ENCODE measurements around the gene LGALS7.
A peak's percentile ranks its signal among the peaks of the same experiment; 100 is the strongest.

LGALS7 gene

DNA sequence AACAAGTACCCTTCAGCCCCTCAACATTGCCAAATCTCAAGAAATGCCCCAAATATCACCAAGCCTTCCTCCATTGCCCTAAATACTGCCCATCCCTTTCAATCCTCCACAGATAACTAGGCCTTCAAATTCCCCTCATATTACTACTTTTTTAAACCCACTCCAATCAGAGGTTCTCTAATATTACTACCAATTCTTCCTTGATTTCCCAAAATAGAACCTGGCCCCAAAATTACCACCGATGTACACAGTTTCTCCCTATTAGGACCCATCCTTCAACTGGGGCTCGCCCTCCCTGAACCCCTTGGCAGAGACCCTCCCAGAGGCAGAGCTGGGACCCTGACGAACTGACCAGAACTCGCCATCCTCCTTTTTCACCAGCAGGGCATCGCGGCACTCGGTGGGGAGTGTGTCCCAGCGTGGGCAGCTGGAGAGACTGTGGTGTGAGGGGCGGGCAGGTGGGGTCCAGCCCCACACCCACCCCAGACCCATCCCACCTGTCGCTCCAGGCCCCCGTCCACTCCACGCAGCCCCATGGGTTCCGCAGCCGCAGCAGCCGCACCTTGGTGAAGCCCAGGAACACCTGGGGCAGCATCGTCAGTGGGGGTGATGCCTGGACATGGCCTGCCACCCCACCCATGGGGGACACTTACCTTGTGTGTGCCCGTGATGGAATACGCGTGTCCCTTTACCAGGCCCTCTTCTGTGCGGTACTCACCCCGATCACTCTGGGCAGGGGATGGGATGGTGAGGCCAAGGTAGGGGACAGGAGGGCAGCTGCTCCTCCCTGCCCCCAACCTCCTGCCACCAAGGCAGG, 35.2 kb downstream of the LGALS7 start:
- DNase-seq, result no peak

DNA sequence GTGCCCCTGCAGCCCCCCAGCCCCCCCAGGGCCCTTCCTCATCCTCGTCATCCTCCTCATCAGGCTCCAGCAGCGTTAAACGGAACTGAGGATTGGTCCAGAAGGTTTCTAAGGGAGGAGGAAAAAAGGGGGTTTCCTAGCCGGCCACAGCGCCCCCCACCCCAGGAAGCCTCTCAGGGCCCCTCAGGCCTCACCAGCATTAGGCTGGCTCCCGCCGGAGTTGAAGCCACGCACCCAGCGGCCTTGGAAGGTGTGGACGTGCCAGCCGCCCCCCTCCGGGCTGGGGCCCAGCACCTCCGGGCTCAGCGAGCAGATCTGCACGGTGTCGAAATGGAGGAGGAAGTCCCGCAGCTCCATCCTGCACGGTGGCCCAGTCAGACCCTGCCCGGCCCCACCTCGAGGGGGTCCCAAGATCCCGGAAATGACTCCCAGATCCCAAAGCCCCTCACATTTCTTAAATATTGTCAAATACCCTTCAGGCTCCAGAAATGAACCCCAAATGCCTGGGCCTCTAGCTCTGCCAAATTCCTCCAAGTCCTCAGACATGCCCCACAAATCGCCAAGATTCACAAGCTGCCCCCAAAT, 35.9 kb downstream of the LGALS7 start:
- peak in 2 of 6 experiments; percentile 23 to 30 for DNase-seq

DNA sequence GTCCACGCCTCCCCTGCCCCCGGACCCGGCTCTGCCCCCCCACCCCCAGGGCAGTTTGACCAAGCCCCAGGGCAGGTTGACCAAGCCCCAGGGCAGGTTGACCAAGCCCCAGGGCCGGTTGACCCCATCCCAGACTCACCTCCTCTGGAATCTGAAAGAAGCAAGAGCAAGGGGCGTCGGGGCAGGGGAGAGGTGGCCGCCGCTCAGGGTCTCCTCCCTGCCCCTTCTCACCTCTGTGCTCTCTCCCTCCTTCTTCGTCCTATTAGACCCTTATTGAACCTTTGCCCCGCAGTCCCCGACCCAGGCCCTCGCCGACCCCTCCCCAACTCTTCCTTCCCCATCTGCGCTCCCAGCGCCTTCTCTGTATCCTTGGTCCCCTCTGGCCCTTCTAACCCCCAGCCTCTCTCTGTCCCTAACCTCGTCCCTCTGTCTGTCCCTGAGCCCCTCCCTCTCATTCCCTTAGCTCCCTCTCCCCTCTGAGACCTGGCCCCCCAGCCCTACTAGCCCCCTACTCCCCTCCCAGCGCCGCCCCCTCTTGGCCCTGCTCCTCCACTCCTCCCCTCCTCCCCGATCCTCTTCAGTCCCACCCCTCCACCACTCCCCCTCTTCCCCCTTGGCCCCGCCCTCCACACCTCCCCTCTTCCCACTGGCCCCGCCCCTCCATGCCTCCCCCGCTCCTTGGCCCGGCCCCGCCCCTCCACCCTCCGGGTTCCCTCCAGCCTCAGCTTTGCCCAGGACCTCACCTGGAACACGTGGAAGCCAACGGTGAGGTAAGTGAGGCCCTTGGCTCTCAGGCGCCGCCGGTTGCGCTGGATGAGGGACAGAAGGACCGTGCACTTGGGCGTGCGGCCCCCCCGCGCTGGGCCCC, 36.7 kb downstream of the LGALS7 start:
- peak in 5 of 6 experiments; percentile 30 to 56 (median 45) for DNase-seq

- DNase-seq, result peak in 5 of 6 experiments; percentile 17 to 49 (median 36)
These were observed 37.3 kb downstream of the LGALS7 start for GRCh38 chr19:38736036-38736412.

DNA sequence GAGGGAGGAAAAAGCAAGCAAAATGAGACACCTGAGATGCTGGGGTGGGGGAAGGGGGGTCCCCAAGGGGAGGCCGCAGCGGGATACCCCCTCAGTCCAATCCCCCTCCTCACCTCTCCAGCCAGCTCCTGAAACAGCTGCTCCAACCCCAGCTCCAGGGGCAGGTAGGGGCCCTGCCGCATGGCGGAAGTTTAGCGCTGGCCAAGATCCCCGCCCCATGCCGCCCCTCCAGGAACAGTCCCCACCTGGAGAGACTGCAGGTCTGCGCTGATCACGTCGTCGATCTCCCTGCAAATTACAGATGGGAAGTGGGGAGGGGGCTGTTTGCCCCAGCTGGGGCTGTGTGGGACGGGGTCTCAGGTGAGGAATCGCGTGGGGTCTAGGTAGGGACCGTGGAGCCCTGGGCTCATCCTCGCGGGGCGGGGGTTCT, 38.0 kb downstream of the LGALS7 start:
- DNase-seq, result peak in 4 of 6 experiments; percentile 18 to 57 (median 41)

DNA sequence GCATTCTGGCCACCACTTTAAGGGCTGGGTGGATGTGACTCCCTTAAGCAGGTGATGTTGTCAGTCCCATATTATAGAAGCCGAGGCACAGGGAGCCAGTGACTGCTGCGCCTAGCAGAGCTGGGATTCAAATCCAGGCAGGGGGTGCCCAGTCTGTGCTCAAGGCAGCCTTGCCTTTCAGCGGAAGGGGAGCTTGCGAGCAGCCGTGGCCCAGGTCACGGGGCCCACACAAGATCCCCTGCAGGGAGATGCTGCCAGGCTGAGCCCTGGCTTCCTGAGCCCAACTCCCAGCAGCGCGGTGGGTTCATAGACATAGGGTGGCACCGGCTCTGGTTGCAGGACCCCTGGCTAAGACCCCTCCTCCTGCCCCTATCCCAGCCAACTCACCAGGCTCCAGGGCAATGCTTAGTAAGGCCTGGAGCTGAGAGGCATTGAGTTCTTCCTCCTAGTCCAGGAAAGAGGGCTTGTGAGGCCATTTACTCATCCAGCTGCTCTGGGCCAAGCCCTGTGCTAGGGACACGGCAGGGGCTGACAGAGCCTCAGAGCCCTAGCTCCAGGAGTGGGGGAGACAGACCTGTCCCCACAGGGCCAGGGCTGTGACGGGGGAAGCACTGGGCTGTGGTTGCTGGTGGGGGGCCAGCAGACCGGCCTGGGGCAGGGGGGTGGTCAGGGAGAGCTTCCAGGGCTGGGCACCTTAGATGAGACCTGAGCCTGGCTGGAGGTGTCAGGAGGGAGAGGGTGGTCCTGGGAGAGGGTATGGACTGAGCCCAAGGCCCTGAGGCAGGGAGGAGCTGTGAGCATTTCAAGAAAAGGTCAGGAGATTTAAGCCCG, 38.7 kb downstream of the LGALS7 start:
- peak in 5 of 6 experiments; percentile 10 to 57 (median 22) for DNase-seq

DNA sequence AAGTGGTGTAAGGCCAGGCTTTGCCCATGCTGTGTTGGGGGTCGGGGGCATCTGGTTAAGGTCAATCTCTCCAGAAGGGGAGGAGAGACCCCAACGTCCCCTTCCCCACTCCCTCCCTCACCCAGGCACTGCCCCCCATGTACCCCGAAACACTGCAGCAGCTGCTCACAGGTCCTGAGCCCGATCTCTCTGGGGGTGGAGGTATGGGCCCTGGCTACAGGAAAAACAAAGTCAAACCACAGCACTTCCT, 39.2 kb downstream of the LGALS7 start:
- DNase-seq, result no peak

- no peak for DNase-seq
These were observed 39.7 kb downstream of the LGALS7 start for GRCh38 chr19:38733493-38734175.

- DNase-seq, result no peak
These were observed 40.1 kb downstream of the LGALS7 start for GRCh38 chr19:38733241-38733492.

GRCh38 chr19:38731654-38732301, 41.5 kb downstream of the LGALS7 start:
- DNase-seq, result peak in 1 of 6 experiments; percentile 9

DNA sequence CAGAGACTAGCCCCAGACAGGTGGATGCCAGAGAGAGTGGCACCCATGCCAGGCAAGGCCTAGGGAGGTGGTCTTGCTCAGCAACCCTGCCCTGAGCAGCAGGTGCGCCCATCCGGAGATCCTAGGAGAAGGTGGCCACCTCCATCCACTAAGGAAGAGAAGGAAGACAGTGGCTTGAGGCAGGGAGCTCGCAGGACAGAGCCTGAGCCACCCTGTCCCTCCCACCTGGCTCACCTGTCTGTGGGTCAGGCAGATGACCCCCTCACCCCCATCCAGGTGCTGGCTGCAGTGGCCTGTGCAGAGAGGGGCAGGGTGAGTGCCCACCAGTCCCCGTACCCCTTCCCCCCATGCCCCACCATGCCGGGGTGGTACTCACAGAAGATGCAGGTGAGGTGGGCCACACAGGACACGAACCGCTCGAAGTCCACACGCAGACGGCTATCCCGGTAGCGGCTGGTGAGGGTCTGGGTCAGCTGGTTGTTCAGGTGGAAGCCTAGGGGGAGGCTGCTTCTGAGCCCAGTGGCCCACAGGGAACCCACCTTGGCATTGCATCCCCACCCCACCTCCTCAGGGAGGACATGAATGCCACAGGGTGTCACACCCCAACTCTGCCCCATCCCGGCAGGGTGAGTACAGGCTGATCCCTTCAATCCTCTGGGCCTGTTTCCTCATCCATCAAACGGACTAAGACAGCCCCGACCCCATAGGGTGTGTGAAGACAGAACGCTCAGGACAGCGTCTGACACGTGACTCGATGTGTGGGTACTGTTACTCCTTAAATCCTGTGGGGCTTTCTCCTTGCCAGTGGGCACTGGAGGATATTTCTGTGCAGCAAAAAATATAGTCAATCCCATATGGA, 42.4 kb downstream of the LGALS7 start:
- DNase-seq, result no peak

DNA sequence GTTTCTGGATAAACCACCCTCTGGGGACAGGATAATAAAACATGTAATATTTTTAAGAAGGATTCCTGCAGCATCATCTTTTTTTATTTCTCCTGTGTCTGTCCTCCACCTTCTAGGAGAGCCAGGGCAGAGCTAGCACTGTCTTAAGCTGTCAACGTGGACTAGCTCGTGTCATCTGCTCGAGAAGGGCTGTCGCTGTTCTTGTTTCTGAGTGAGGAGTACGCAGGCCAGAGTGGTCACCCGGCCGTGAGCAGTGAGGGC, 42.9 kb downstream of the LGALS7 start:
- no peak for DNase-seq

GRCh38 chr19:38729653-38730469, 43.5 kb downstream of the LGALS7 start:
- peak; percentile 52 to 79 (median 69) for DNase-seq

DNA sequence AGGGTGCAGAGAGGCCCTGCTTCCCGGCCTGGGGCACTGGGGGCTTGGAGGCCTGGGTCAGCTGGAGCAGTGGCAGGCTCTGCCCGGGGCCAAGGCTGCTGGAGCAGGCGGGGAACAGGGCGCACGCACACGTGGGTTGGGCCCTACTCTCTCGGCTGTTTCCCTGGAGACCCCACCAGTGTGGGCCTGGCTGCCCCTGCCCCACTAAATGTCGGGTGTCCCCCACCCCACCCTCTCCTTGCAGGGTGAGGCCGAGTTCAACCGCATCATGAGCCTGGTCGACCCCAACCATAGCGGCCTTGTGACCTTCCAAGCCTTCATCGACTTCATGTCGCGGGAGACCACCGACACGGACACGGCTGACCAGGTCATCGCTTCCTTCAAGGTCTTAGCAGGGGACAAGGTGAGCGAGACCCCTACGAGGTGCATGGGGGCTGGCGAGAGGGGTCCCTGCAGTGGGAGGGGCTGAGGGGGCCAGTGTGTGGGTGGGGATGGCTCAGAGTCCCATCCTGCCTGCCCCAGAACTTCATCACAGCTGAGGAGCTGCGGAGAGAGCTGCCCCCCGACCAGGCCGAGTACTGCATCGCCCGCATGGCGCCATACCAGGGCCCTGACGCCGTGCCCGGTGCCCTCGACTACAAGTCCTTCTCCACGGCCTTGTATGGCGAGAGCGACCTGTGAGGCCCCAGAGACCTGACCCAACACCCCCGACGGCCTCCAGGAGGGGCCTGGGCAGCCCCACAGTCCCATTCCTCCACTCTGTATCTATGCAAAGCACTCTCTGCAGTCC, 44.4 kb downstream of the LGALS7 start:
- DNase-seq, result no peak

DNA sequence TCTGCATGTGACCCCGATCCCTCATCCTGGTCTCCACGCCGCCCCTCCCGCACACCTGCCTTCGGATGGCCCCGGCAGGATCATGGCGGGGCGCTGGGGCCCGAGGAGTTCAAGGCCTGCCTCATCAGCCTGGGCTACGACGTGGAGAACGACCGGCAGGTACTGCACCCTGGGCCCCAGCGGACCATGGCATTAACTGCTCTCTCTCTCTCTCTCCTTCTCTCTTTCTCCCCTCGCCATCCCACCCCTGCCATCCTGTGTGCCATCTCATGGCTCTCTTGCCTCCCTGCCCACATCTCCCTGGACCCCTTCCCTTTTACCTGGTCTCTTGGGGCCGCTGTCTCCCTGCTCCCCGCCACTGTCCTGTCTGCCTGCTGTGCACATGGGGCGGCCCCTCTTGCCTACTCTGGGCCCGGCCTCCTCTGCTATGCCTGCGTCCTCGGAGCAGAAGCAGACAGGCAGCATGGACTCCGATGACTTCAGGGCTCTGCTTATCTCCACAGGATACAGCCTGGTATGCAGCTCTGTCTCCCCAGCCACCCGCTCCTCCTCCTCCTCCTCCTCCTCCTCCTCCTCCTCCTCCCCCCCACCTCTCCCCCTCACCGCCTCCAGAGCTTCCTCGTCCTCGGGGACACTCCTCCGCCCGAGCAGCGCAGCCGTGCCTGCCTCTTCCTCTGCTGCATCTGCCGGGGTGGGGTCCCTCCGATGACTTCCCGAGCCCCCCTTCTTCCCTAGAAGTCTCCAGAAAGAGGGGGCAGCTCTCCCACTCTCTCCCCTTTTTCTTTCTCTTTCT, 45.3 kb downstream of the LGALS7 start:
- no peak for DNase-seq

- DNase-seq, result no peak
These were observed 45.9 kb downstream of the LGALS7 start for GRCh38 chr19:38727306-38727867.

- no peak for DNase-seq
These were observed 46.5 kb downstream of the LGALS7 start for GRCh38 chr19:38726761-38727301.

GRCh38 chr19:38726284-38726673, 47.0 kb downstream of the LGALS7 start:
- no peak for DNase-seq

Data from stimulated activated naive CD4-positive, alpha-beta T cell (primary cell).